H1 (cell line): ENCODE results near the gene RGPD6. TPM values are rescaled to one million over a fixed set of nuclear protein-coding genes. Genes with fewer than 3 reads are reported as not detected.
"Not testable (repeated sequence)": the region's sequence is repeated elsewhere in the genome, so short reads cannot be mapped to it uniquely, and the experiment has no call there.

Experiments
- CTCF ChIA-PET: fragments of 300-600 bp; sonication (Branson Sonifier 250); formaldehyde crosslinking; loops from one replicate; lab custom pipeline; 2021; ENCODE audit not compliant: partially characterized antibody; lab: Charles Lee
- POLR2A ChIA-PET: fragments of 300-600 bp; sonication (Branson Sonifier 250); formaldehyde crosslinking; loops from one replicate; lab custom pipeline; 2021; ENCODE audit warnings: inconsistent platforms; ENCODE audit not compliant: partially characterized antibody; lab: Charles Lee
- DNase-seq, 2 experiments: peaks; one replicate each; pipeline versions ENCODE4 v3.0.0 to v3.0.0-alpha.2; 2010 to 2022; ENCODE audit warnings: low spot score in 2 of 2, low read depth in 1 of 2, mixed read lengths in 1 of 2
- FAIRE-seq: peaks from 2 replicates; lab custom pipeline; 2011; peaks lifted over from hg19 to GRCh38; lab: Jason Lieb, UNC
- H2AFZ ChIP-seq: 2 replicates; pipeline ENCODE4 v1.8.1; 2012; ENCODE audit warnings: low read length, inconsistent platforms
- H2AK5ac ChIP-seq: 2 replicates; pipeline ENCODE4 v1.6.1; 2013; ENCODE audit warnings: low read depth, low read length
- H2BK120ac ChIP-seq: replicated peaks from 2 replicates; pipeline ENCODE3; 2013; ENCODE audit warnings: low read depth, low read length, inconsistent platforms
- H2BK12ac ChIP-seq: 2 replicates; pipeline ENCODE4 v1.6.1; 2013; ENCODE audit warnings: low read depth, low read length
- H2BK15ac ChIP-seq: 2 replicates; pipeline ENCODE4 v1.6.1; 2013; ENCODE audit warnings: low read length
- H2BK20ac ChIP-seq: 2 replicates; pipeline ENCODE4 v1.6.1; 2013; ENCODE audit warnings: low read length
- H2BK5ac ChIP-seq: 2 replicates; pipeline ENCODE4 v1.6.1; 2013; ENCODE audit warnings: low read depth, low read length
- H3K14ac ChIP-seq: 2 replicates; pipeline ENCODE4 v1.6.1; 2013; ENCODE audit warnings: inconsistent platforms; ENCODE audit not compliant: insufficient read length
- H3K18ac ChIP-seq: 2 replicates; pipeline ENCODE4 v1.6.1; 2013; ENCODE audit warnings: low read length; ENCODE audit errors: extremely low read depth
- H3K23ac ChIP-seq: 2 replicates; pipeline ENCODE4 v1.6.1; 2013; ENCODE audit warnings: inconsistent platforms; ENCODE audit not compliant: insufficient read length
- H3K23me2 ChIP-seq: 2 replicates; pipeline ENCODE4 v1.6.1; 2013; ENCODE audit warnings: low read depth, low read length
- H3K27ac ChIP-seq: 2 replicates; pipeline ENCODE4 v1.6.1; 2011; ENCODE audit warnings: low read depth, low read length, inconsistent platforms
- H3K27me3 ChIP-seq, 4 experiments: replicated peaks in 1 of 4; 1 replicate in 1 of 4; 2 replicates in 3 of 4; pipeline versions ENCODE4 v1.6.1 to v1.8.1; 2011 to 2013; ENCODE audit warnings: low read length in 3 of 4, mild to moderate bottlenecking in 3 of 4, inconsistent platforms in 2 of 4, mixed read lengths in 2 of 4, moderate library complexity in 1 of 4; ENCODE audit not compliant: control insufficient read depth in 3 of 4, insufficient read depth in 3 of 4; ENCODE audit errors: extremely low read depth in 1 of 4
- H3K36me3 ChIP-seq, 4 experiments: 2 replicates each; pipeline versions ENCODE4 v1.6.1 to v1.8.1; 2011 to 2013; ENCODE audit warnings: mild to moderate bottlenecking in 4 of 4, low read length in 3 of 4, moderate library complexity in 2 of 4, control low read depth in 1 of 4, inconsistent platforms in 1 of 4; ENCODE audit not compliant: insufficient read depth in 4 of 4, control insufficient read depth in 2 of 4
- H3K4ac ChIP-seq: replicated peaks from 2 replicates; pipeline ENCODE3; 2013; ENCODE audit warnings: low read length, low read depth, mixed read lengths, inconsistent platforms; ENCODE audit not compliant: insufficient read length
- H3K4me1 ChIP-seq, 4 experiments: replicated peaks in 1 of 4; 1 replicate in 1 of 4; 2 replicates in 3 of 4; pipeline versions ENCODE4 v1.6.1 to v1.8.1; 2011 to 2013; ENCODE audit warnings: low read length in 3 of 4, inconsistent platforms in 2 of 4, mixed read lengths in 1 of 4; ENCODE audit not compliant: insufficient read depth in 4 of 4, control insufficient read depth in 3 of 4
- H3K4me2 ChIP-seq, 2 experiments: 2 replicates each; pipeline versions ENCODE4 v1.6.1 to v1.8.1; 2011 to 2013; ENCODE audit warnings: low read depth in 2 of 2, low read length in 2 of 2, control low read depth in 1 of 2, inconsistent platforms in 1 of 2, mild to moderate bottlenecking in 1 of 2; ENCODE audit not compliant: insufficient read depth in 1 of 2
- H3K4me3 ChIP-seq, 4 experiments: fragments of 200-600, 300-600 bp in 1 of 4; sonication (generic), shearing (Covaris generic), sonication (Bioruptor Twin) in 1 of 4; 2 replicates each; pipeline versions ENCODE4 v1.5.1 to v1.8.1; 2011 to 2016; ENCODE audit warnings: low read length in 4 of 4, low read depth in 3 of 4, control low read depth in 2 of 4, inconsistent platforms in 2 of 4, mild to moderate bottlenecking in 2 of 4, mixed read lengths in 1 of 4, moderate library complexity in 1 of 4; ENCODE audit not compliant: insufficient read depth in 2 of 4; ENCODE audit errors: extremely low read depth in 1 of 4
- H3K56ac ChIP-seq: replicated peaks from 2 replicates; pipeline ENCODE3; 2013; ENCODE audit warnings: low read depth, mild to moderate bottlenecking, mixed read lengths, low read length, inconsistent platforms; ENCODE audit not compliant: insufficient read length
- H3K79me1 ChIP-seq: 2 replicates; pipeline ENCODE4 v1.6.1; 2013; ENCODE audit warnings: low read depth, low read length, control low read depth
- H3K79me2 ChIP-seq, 2 experiments: 2 replicates each; pipeline versions ENCODE4 v1.6.1 to v1.8.1; 2012 to 2013; ENCODE audit warnings: low read length in 2 of 2, mild to moderate bottlenecking in 2 of 2, inconsistent platforms in 1 of 2; ENCODE audit not compliant: insufficient read depth in 2 of 2, control insufficient read depth in 1 of 2
- H3K9ac ChIP-seq, 4 experiments: replicated peaks in 1 of 4; 1 replicate in 1 of 4; 2 replicates in 3 of 4; pipeline versions ENCODE4 v1.6.1 to v1.8.1; 2011 to 2013; ENCODE audit warnings: low read depth in 3 of 4, low read length in 3 of 4, control low read depth in 2 of 4, mild to moderate bottlenecking in 2 of 4, moderate library complexity in 2 of 4, inconsistent platforms in 1 of 4; ENCODE audit errors: extremely low read depth in 1 of 4
- H3K9me3 ChIP-seq, 2 experiments: 2 replicates each; pipeline versions ENCODE4 v1.6.1 to v1.8.1; 2012 to 2013; ENCODE audit warnings: mild to moderate bottlenecking in 2 of 2, moderate library complexity in 2 of 2, control low read depth in 1 of 2, inconsistent platforms in 1 of 2, low read depth in 1 of 2, low read length in 1 of 2, mixed read lengths in 1 of 2; ENCODE audit not compliant: insufficient read depth in 2 of 2
- H4K20me1 ChIP-seq, 2 experiments: replicated peaks in 1 of 2; 2 replicates each; pipeline versions ENCODE3 to v1.8.1; 2011 to 2013; ENCODE audit warnings: inconsistent platforms in 2 of 2, low read length in 2 of 2, mild to moderate bottlenecking in 1 of 2; ENCODE audit not compliant: insufficient read depth in 2 of 2, control insufficient read depth in 1 of 2
- H4K5ac ChIP-seq: 2 replicates; pipeline ENCODE4 v1.6.1; 2013; ENCODE audit warnings: low read length, low read depth, mixed read lengths, inconsistent platforms; ENCODE audit not compliant: insufficient read length
- H4K8ac ChIP-seq: 2 replicates; pipeline ENCODE4 v1.8.0; 2013; ENCODE audit warnings: mild to moderate bottlenecking, moderate library complexity, low read length, inconsistent platforms; ENCODE audit not compliant: insufficient read depth; ENCODE audit errors: extremely low read depth
- H4K91ac ChIP-seq: replicated peaks from 2 replicates; pipeline ENCODE3; 2013; ENCODE audit warnings: low read length, mixed read lengths, inconsistent platforms; ENCODE audit not compliant: insufficient read length
- WGBS, 2 experiments: shearing (Covaris generic) in 1 of 2; methylation state at CpG; one replicate each; pipeline versions ENCODE4 v1.1.6 to v1.1.7; 2013 to 2015; ENCODE audit warnings: low lambda C conversion rate in 2 of 2, mixed read lengths in 2 of 2, inconsistent platforms in 1 of 2, low coverage in 1 of 2, missing lambda C conversion rate in 1 of 2; ENCODE audit not compliant: insufficient replicate concordance in 2 of 2, insufficient coverage in 1 of 2, insufficient read length in 1 of 2; ENCODE audit errors: extremely low coverage in 1 of 2, missing lambda C conversion rate in 1 of 2; 5-methylcytosine and 5-hydroxymethylcytosine counted together
- long read RNA-seq, 2 experiments: library from RNA in 1 of 2; library from capped mRNA in 1 of 2; stranded (forward); transcript quantifications; one replicate each; pipeline ENCODE4 v2.0.0, GENCODE V29; 2021; ENCODE audit warnings: inconsistent platforms in 1 of 2
- polyA minus RNA-seq, 3 experiments: library from RNA; depleted of rRNA, polyadenylated mRNA; stranded (reverse); fragments of >200 nt; gene quantifications; 1 replicate in 2 of 3; 2 replicates in 1 of 3; pipeline ENCODE4 v1.2.3, GENCODE V29; 2011
- polyA plus RNA-seq, 7 experiments: library from polyadenylated mRNA; depleted of rRNA in 3 of 7; stranded (reverse) in 5 of 7; unstranded in 2 of 7; fragments of >200 nt in 5 of 7; fragments of 200-250 nt in 2 of 7; gene quantifications; 1 replicate in 5 of 7; 2 replicates in 1 of 7; 4 replicates in 1 of 7; pipeline versions ENCODE4 v1.2.1 to v1.2.3, GENCODE V29; 2011 to 2013; ENCODE audit warnings: missing spikeins in 2 of 7, mixed read lengths in 2 of 7
- total RNA-seq: library from RNA; stranded (reverse); fragmentation: NEBNext Ultra II Directional; extraction: Animal tissue kit (Norgen Biotek cat#: 25700); gene quantifications from 2 replicates; pipeline ENCODE4 v1.2.1, GENCODE V29; 2021

Gene RGPD6
- total RNA-seq (15.0 and 15.3 TPM in 2 replicates), polyA plus RNA-seq (2011; rRNA removed) (2.2 and 4.9 TPM in 2 replicates), polyA minus RNA-seq (2011; rRNA and poly(A)+ RNA removed) (7.3 and 20.1 TPM in 2 replicates)
- 6.1 TPM for polyA plus RNA-seq (2011; cell fraction: cytosol; rRNA removed)
- 1.4 TPM for polyA plus RNA-seq (2011; cell fraction: nucleus; rRNA removed)
- 6.1 to 14.7 TPM (median 6.9 TPM) in 4 replicates for polyA plus RNA-seq (2012, experiment 1 of 2)
- 0.56 TPM for polyA plus RNA-seq (2012, experiment 2 of 2)
- polyA plus RNA-seq (2013, experiment 1 of 2), result 4.8 TPM
- 3.5 TPM for polyA plus RNA-seq (2013, experiment 2 of 2)
- 7.9 TPM for polyA minus RNA-seq (2011; cell fraction: cytosol; rRNA and poly(A)+ RNA removed)
- polyA minus RNA-seq (2011; cell fraction: nucleus; rRNA and poly(A)+ RNA removed), result 20.5 TPM
- long read RNA-seq, experiment 1, partial matches to known transcripts, result 4 of 4 reads
- long read RNA-seq, experiment 1, other reads (novel, unspliced or antisense), result 0 of 4 reads
- long read RNA-seq, experiment 2, result 0 reads

GRCh38 chr2:110576763-110577416, at the start of gene RGPD6:
RGPD6 (minus strand) TSS chr2:110577222; CDS start chr2:110577024, 198 bp downstream.
- H4K8ac ChIP-seq, CTCF ChIA-PET, H2BK5ac ChIP-seq, H3K27ac ChIP-seq, H3K79me2 ChIP-seq, H2BK12ac ChIP-seq, H4K5ac ChIP-seq, H2AK5ac ChIP-seq, H3K4me2 ChIP-seq, H4K20me1 ChIP-seq, FAIRE-seq, H3K23me2 ChIP-seq, H3K18ac ChIP-seq, DNase-seq, H3K9ac ChIP-seq, H3K14ac ChIP-seq, H3K36me3 ChIP-seq, H2BK120ac ChIP-seq, POLR2A ChIA-PET, H2BK15ac ChIP-seq, H3K4me3 ChIP-seq, H3K4ac ChIP-seq, H3K56ac ChIP-seq, H4K91ac ChIP-seq, H3K4me1 ChIP-seq, H2BK20ac ChIP-seq, H3K79me1 ChIP-seq, H3K23ac ChIP-seq, H3K27me3 ChIP-seq, H3K9me3 ChIP-seq, H2AFZ ChIP-seq: not testable (repeated sequence)
- WGBS, 2 experiments, result no CpG with 5 or more reads among the region's 70 CpGs
